Ovary (tissue), 9 donors: ENCODE measurements around the gene NHERF1. TPM values are rescaled to one million over a fixed set of nuclear protein-coding genes. Genes with fewer than 3 reads are reported as not detected.

Experiments
- DNase-seq, 5 donors: peaks; one replicate each; pipeline ENCODE4 v3.0.0-alpha.2; 2019 to 2020
- H3K27ac ChIP-seq, 2 donors: fragments of 200-600 bp; one replicate each; pipeline versions ENCODE4 v1.5.1 to v1.8.0; 2019 to 2022
- H3K27me3 ChIP-seq: fragments of 200-600 bp; one replicate; pipeline ENCODE4 v1.8.0; 2022
- H3K36me3 ChIP-seq: fragments of 200-600 bp; sonication (generic); one replicate; pipeline ENCODE4 v1.5.1; 2019
- H3K4me1 ChIP-seq: one replicate; pipeline ENCODE4 v1.8.1; 2013; ENCODE audit warnings: mild to moderate bottlenecking, moderate library complexity; ENCODE audit not compliant: insufficient read depth
- H3K4me3 ChIP-seq: fragments of 200-600 bp; sonication (generic); one replicate; pipeline ENCODE4 v1.5.1; 2017
- H3K9me3 ChIP-seq, 2 donors: fragments of 200-600 bp in 1 of 2; sonication (generic) in 1 of 2; one replicate each; pipeline versions ENCODE4 v1.5.1 to v1.8.1; 2013 to 2019; ENCODE audit warnings: mild to moderate bottlenecking in 1 of 2, moderate library complexity in 1 of 2
- EP300 ChIP-seq: sonication (generic); formaldehyde crosslinking; IDR thresholded peaks from one replicate; pipeline ENCODE4 v1.6.1; 2017; ENCODE audit warnings: antibody characterized with exemption
- POLR2A ChIP-seq: fragments of 450-650 bp; IDR thresholded peaks from one replicate; pipeline ENCODE4 v1.6.1; 2017; ENCODE audit warnings: antibody characterized with exemption, mild to moderate bottlenecking, moderate library complexity
- WGBS, 3 donors: extraction: QIAGEN DNeasy Blood & Tissue Kit in 1 of 3; methylation state at CpG; one replicate each; pipeline versions ENCODE4 v1.1.5 to v1.1.7; 2013 to 2017; 5-methylcytosine and 5-hydroxymethylcytosine counted together
- intact Hi-C, 4 donors: fragments of 100-400 bp; cut with DNase I; formaldehyde crosslinking; loops; one replicate each; pipeline versions ENCODE4 v1.11.0 to v1.15.1; 2022 to 2023
- polyA plus RNA-seq, 2 donors: library from polyadenylated mRNA; stranded (reverse); fragments of 200-250 nt in 1 of 2; fragments of 350-450 nt in 1 of 2; fragmentation: Illumina TruSeq in 1 of 2; extraction: RNeasy Lipid Tissue Mini Kit (QIAGEN cat#74804) in 1 of 2; gene quantifications; one replicate each; pipeline ENCODE4 v1.2.3, GENCODE V29; 2013 to 2014
- total RNA-seq, 7 donors: library from RNA; depleted of rRNA in 2 of 7; stranded (reverse); fragments of >200 nt in 2 of 7; fragmentation: NEBNext Ultra II Directional in 3 of 7; extraction: Animal tissue kit (Norgen Biotek cat#: 25700) in 3 of 7; gene quantifications; one replicate each; pipeline versions ENCODE4 v1.1.0 to v1.2.4, GENCODE V29; 2016 to 2023
- TF ChIP-seq, protein P1 (sequence below), 3 donors: fragments of 450-650 bp in 2 of 3; fragments of 200-600 bp in 1 of 3; IDR thresholded peaks; one replicate each; pipeline versions ENCODE4 v1.5.1 to v1.8.0; 2016 to 2022; ENCODE audit warnings: antibody characterized with exemption in 3 of 3, mild to moderate bottlenecking in 1 of 3
- donor health status: DM: no; HTN: no; CAD: no; lungs with moderate emphysema.
- donor health status: DM: no; HTN: no; CAD: no.
- donor health status: Bipolar disorder and iron deficiency.
- donor health status: DM: yes; HTN: yes; CAD: no.
- donor health status: DM: no; HTN: no; CAD: no.
- donor health status: DM: yes; HTN: yes; CAD: no.

The NHERF1 gene
- total and polyA plus RNA-seq, 9 donors = 12.1 to 101 (median 21.0) TPM

GRCh38 chr17:74750327-74751069 lies 2.1 kb downstream of the NHERF1 start:
- WGBS, 3 donors = 65 to 75% (median 66%) methylated on average over 13 of the region's 13 CpGs
- no peak overlapping the region for H3K27ac ChIP-seq
- H3K4me1 ChIP-seq = peaks cover 10% of the 10 kb centered on the region
- no peaks in the 10 kb centered on the region for H3K36me3 ChIP-seq
- H3K27me3 ChIP-seq = no peaks in the 10 kb centered on the region
- intact Hi-C loops = no loop called here
- TF ChIP-seq POLR2A = no peak
- no peak for TF ChIP-seq EP300
- TF ChIP-seq, protein P1, sequence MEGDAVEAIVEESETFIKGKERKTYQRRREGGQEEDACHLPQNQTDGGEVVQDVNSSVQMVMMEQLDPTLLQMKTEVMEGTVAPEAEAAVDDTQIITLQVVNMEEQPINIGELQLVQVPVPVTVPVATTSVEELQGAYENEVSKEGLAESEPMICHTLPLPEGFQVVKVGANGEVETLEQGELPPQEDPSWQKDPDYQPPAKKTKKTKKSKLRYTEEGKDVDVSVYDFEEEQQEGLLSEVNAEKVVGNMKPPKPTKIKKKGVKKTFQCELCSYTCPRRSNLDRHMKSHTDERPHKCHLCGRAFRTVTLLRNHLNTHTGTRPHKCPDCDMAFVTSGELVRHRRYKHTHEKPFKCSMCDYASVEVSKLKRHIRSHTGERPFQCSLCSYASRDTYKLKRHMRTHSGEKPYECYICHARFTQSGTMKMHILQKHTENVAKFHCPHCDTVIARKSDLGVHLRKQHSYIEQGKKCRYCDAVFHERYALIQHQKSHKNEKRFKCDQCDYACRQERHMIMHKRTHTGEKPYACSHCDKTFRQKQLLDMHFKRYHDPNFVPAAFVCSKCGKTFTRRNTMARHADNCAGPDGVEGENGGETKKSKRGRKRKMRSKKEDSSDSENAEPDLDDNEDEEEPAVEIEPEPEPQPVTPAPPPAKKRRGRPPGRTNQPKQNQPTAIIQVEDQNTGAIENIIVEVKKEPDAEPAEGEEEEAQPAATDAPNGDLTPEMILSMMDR (IDR thresholded peaks at IDR 0.05) = no peak
- no peaks in the 10 kb centered on the region for H3K9me3 ChIP-seq
- DNase-seq = peak in 1 of 5 donors; percentile 29
- peak overlapping the region; percentile 72 for H3K4me3 ChIP-seq

DNA sequence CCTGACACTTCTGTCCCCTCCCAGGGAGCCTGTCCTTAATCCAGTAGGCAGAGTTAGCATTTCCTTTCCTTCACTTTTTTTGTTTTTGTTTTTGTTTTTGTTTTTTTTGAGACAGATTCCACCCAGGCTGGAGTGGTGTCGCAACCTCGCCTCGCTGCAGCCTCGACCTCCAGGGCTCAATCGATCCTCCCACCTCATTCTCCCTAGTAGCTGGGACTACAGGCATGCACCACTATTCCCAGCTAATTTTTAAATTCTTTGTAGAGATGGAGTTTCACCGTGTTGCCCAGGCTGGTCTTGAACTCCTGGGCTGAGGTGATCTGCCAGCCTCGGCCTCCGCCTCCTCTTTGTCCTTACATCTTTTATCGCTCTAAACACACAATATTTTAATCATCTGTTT lies 4.0 kb downstream of the NHERF1 start:
- H3K9me3 ChIP-seq = no peaks in the 10 kb centered on the region
- peaks cover 12% of the 10 kb centered on the region for H3K4me1 ChIP-seq
- H3K27ac ChIP-seq = no peak overlapping the region
- 75 to 84% (median 82%) methylated on average over 9 of the region's 9 CpGs for WGBS, 3 donors
- no peaks in the 10 kb centered on the region for H3K36me3 ChIP-seq
- intact Hi-C loops = no loop called here
- no peaks in the 10 kb centered on the region for H3K27me3 ChIP-seq
- no peak for DNase-seq
- H3K4me3 ChIP-seq = no peak overlapping the region
- no peak for TF ChIP-seq POLR2A
- TF ChIP-seq, protein P1 (IDR thresholded peaks at IDR 0.05) = no peak
- TF ChIP-seq EP300 = no peak

GRCh38 chr17:74752822-74753401 lies 4.5 kb downstream of the NHERF1 start:
- Histone ChIP-seq H3K36me3 (no peaks in the 10 kb centered on the region), H3K27me3 (no peaks in the 10 kb centered on the region), H3K4me3 (no peak overlapping the region), H3K9me3 (no peaks in the 10 kb centered on the region), H3K4me1 (peaks cover 17% of the 10 kb centered on the region), H3K27ac (no peak overlapping the region)
- intact Hi-C loops = no loop called here
- 92 to 94% (median 93%) methylated on average over 7 of the region's 7 CpGs for WGBS, 3 donors
- TF ChIP-seq EP300 = no peak
- no peak for TF ChIP-seq POLR2A
- TF ChIP-seq, protein P1 (IDR thresholded peaks at IDR 0.05) = no peak
- no peak for DNase-seq

DNA sequence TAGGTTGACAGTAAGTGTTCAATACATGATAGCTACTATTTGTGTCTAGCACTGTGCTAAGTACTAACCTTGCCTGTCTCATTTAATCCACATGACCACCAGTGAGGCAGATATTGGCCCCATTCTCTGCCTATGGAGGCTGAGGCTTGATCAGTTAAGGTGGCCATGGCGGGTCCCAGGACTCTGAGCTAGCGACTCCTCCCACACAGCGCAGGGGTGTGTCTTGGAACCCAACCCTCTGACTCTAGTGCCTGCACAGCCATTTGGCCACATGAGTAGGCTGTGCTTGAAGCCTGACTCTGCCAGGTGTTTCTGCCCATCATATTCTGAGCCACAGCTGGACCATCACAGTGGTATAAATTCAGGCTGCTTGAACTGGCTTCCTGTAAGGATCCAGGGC lies 6.4 kb downstream of the NHERF1 start:
- Histone ChIP-seq H3K36me3 (no peaks in the 10 kb centered on the region), H3K27ac (no peak overlapping the region), H3K4me3 (no peak overlapping the region), H3K4me1 (peaks cover 24% of the 10 kb centered on the region), H3K27me3 (no peaks in the 10 kb centered on the region), H3K9me3 (no peaks in the 10 kb centered on the region)
- WGBS, 3 donors = 87 to 96% (median 95%) methylated on average over 3 of the region's 3 CpGs
- intact Hi-C loops = no loop called here
- no peak for DNase-seq
- TF ChIP-seq POLR2A (no peak), EP300 (no peak)
- TF ChIP-seq, protein P1 (IDR thresholded peaks at IDR 0.05) = no peak
